ENCODE data around the gene PUS1. TPM values are rescaled to one million over a fixed set of nuclear protein-coding genes. Genes with fewer than 3 reads are reported as not detected.

The PUS1 gene
- total and polyA plus RNA-seq, 10 of the 15 experiments (the other 5 are each of a cell fraction or from before 2014, with no cell fraction given): 1.3 to 74.2 (median 25.4) TPM

DNA sequence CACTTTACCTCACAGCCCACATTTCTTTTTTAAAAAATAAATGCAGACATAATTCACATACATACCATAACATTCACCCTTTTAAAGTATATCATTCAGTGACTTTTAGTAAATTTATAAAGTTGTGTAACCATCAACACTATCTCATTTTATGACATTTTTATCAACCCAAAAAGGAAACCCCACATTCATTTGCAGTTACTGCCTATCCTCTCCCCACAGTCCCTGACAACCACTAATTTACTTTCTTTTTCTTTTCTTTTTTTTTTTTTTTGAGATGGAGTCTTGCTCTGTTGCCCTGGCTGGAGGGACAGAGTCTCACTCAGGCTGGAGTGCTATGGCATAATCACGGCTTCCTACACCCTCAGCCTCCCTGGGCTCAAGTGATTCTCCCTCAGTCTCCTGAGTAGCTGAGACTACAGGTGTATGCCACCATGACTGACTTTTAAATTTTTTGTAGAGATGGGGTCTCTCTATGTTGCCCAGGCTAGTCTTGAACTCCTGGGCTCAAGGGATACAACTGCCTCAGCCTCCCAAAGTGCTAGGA, 19.2 kb downstream of the PUS1 start:
- FAIRE-seq (no peak), ATAC-seq (no peak), DNase-seq (ENCODE audit: low read depth, low spot score) (no peak)
- ChIA-PET POLR2A (no interaction called here), CTCF (interaction anchor here (0.7 kb wide), 1 partner anchor 13 kb away, joined by 4 read pairs; no protein-coding TSS in a partner anchor), SMC1A (ENCODE audit: uncharacterized antibody, unreplicated experiment) (no interaction called here), RAD21 (ENCODE audit: unreplicated experiment) (no interaction called here)
- no peak overlapping the region for H3K27ac ChIP-seq (ENCODE audit: control insufficient read depth, insufficient read depth)
- in situ Hi-C loops (cut with MboI): no loop called here
- intact Hi-C loops (cut with micrococcal nuclease; ENCODE audit: unreplicated experiment): loop anchor here (2.0 kb wide), 1 partner anchor 19 kb away; the partner anchor contains the start of gene PUS1
- no peaks in the 10 kb centered on the region for H3K27me3 ChIP-seq (replicated peaks in 1 of 2; ENCODE audit: control insufficient read depth in 2 of 2, insufficient read depth in 2 of 2, low read length in 1 of 2)
- H3K9me3 ChIP-seq (replicated peaks; ENCODE audit: control insufficient read depth, insufficient read depth, low read length): no peaks in the 10 kb centered on the region
- TF ChIP-seq CHD2 (IDR thresholded peaks at IDR 0.05; ENCODE audit: borderline replicate concordance, low read depth, low read length) (no peak), POU2F2 (IDR thresholded peaks at IDR 0.05; ENCODE audit: borderline replicate concordance, low read depth, low read length) (no peak), ESRRA (IDR thresholded peaks at IDR 0.05; ENCODE audit: low read length) (no peak), HDAC2 (IDR thresholded peaks at IDR 0.05) (no peak), SMC3 (IDR thresholded peaks at IDR 0.05; ENCODE audit: borderline replicate concordance, low read length) (no peak), SP1 (IDR thresholded peaks at IDR 0.05; ENCODE audit: low read depth, low read length) (no peak), WRNIP1 (IDR thresholded peaks at IDR 0.05; ENCODE audit: borderline replicate concordance, low read depth, low read length) (no peak), CHD4 (IDR thresholded peaks at IDR 0.05) (no peak), JUNB (IDR thresholded peaks at IDR 0.05) (no peak), KDM1A (IDR thresholded peaks at IDR 0.05; ENCODE audit: borderline replicate concordance) (no peak), SREBF2 (IDR thresholded peaks at IDR 0.05; ENCODE audit: low read length) (no peak), CBX5 (IDR thresholded peaks at IDR 0.05; ENCODE audit: low read depth) (no peak), RAD51 (IDR thresholded peaks at IDR 0.05) (no peak), IRF4 (IDR thresholded peaks at IDR 0.05; ENCODE audit: low read depth, low read length) (no peak), PAX5 (IDR thresholded peaks at IDR 0.05; ENCODE audit: borderline replicate concordance, low read depth, low read length) (no peak)
- TF ChIP-seq, protein P1, sequence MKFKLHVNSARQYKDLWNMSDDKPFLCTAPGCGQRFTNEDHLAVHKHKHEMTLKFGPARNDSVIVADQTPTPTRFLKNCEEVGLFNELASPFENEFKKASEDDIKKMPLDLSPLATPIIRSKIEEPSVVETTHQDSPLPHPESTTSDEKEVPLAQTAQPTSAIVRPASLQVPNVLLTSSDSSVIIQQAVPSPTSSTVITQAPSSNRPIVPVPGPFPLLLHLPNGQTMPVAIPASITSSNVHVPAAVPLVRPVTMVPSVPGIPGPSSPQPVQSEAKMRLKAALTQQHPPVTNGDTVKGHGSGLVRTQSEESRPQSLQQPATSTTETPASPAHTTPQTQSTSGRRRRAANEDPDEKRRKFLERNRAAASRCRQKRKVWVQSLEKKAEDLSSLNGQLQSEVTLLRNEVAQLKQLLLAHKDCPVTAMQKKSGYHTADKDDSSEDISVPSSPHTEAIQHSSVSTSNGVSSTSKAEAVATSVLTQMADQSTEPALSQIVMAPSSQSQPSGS (IDR thresholded peaks at IDR 0.05; ENCODE audit: low read length): no peak
- TF ChIP-seq, protein P2, sequence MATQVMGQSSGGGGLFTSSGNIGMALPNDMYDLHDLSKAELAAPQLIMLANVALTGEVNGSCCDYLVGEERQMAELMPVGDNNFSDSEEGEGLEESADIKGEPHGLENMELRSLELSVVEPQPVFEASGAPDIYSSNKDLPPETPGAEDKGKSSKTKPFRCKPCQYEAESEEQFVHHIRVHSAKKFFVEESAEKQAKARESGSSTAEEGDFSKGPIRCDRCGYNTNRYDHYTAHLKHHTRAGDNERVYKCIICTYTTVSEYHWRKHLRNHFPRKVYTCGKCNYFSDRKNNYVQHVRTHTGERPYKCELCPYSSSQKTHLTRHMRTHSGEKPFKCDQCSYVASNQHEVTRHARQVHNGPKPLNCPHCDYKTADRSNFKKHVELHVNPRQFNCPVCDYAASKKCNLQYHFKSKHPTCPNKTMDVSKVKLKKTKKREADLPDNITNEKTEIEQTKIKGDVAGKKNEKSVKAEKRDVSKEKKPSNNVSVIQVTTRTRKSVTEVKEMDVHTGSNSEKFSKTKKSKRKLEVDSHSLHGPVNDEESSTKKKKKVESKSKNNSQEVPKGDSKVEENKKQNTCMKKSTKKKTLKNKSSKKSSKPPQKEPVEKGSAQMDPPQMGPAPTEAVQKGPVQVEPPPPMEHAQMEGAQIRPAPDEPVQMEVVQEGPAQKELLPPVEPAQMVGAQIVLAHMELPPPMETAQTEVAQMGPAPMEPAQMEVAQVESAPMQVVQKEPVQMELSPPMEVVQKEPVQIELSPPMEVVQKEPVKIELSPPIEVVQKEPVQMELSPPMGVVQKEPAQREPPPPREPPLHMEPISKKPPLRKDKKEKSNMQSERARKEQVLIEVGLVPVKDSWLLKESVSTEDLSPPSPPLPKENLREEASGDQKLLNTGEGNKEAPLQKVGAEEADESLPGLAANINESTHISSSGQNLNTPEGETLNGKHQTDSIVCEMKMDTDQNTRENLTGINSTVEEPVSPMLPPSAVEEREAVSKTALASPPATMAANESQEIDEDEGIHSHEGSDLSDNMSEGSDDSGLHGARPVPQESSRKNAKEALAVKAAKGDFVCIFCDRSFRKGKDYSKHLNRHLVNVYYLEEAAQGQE (IDR thresholded peaks at IDR 0.05; ENCODE audit: low read depth, low read length): no peak
- peaks cover 3% of the 10 kb centered on the region; the same call in 1 of the 2 replicates for H3K4me1 ChIP-seq (ENCODE audit: control insufficient read depth, insufficient read depth, low read length)
- peaks cover 25% of the 10 kb centered on the region for H3K79me2 ChIP-seq (ENCODE audit: control insufficient read depth, insufficient read depth, low read length)
- no TSS peak for BruUV-seq (replicated peaks)
- H3K4me3 ChIP-seq: no peak overlapping the region
- H3K36me3 ChIP-seq (ENCODE audit: control insufficient read depth in 2 of 2, insufficient read depth in 2 of 2, low read length in 1 of 2): no peaks in the 10 kb centered on the region; a peak in 2 of 4 replicates
- no peak overlapping the region for H3K4me2 ChIP-seq (ENCODE audit: control insufficient read depth, insufficient read depth)
- H3K9ac ChIP-seq (ENCODE audit: control insufficient read depth, insufficient read depth, low read length): no peak overlapping the region
- 100% methylated on average over 1 of the region's 1 CpG for WGBS (ENCODE audit: insufficient coverage, insufficient replicate concordance, low lambda C conversion rate, missing lambda C conversion rate)
- no peak overlapping the region for H2AFZ ChIP-seq (ENCODE audit: control insufficient read depth, low read depth, low read length)
- no peaks in the 10 kb centered on the region for H4K20me1 ChIP-seq (ENCODE audit: control insufficient read depth, insufficient read depth)

All from GM12878 (cell line).